SU-DHL-6 (cell line): ENCODE results near the gene EHD4.

Experiments used
- EZH2phosphoT487 ChIP-seq: fragments of 200-600 bp; sonication (generic), shearing (Covaris generic); conservative IDR thresholded peaks from 2 replicates; pipeline ENCODE4 v1.6.1; 2018; ENCODE audit warnings: mild to moderate bottlenecking, antibody characterized with exemption, low read length, moderate library complexity, mixed read lengths
- TF ChIP-seq, protein P1 (sequence below): fragments of 200-600 bp; sonication (generic); IDR thresholded peaks from one replicate; pipeline ENCODE4 v1.5.1; 2017; ENCODE audit warnings: antibody characterized with exemption, mild to moderate bottlenecking, low read length, moderate library complexity; ENCODE audit not compliant: insufficient read depth, poor library complexity, severe bottlenecking

DNA sequence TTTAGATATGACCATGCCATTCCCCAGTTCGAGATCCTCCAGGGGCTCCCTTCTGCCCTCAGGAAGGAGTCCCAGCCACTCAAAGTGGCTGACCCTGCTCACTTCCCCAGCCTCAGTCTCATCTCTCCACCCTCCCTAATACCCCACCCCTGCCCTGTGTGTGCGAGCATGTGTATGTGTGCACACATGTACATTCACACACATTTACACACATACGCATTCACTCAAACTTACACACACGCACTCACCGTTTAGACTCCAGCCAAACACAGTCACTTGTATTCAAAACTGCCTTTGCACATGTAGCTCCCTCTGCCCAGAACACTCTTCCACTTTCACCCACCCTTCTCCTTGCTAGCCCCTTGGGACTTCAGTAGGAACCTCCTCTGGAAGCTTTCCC, 37.1 kb upstream of the EHD4 start:
- TF ChIP-seq EZH2phosphoT487 = no peak
- TF ChIP-seq, protein P1, sequence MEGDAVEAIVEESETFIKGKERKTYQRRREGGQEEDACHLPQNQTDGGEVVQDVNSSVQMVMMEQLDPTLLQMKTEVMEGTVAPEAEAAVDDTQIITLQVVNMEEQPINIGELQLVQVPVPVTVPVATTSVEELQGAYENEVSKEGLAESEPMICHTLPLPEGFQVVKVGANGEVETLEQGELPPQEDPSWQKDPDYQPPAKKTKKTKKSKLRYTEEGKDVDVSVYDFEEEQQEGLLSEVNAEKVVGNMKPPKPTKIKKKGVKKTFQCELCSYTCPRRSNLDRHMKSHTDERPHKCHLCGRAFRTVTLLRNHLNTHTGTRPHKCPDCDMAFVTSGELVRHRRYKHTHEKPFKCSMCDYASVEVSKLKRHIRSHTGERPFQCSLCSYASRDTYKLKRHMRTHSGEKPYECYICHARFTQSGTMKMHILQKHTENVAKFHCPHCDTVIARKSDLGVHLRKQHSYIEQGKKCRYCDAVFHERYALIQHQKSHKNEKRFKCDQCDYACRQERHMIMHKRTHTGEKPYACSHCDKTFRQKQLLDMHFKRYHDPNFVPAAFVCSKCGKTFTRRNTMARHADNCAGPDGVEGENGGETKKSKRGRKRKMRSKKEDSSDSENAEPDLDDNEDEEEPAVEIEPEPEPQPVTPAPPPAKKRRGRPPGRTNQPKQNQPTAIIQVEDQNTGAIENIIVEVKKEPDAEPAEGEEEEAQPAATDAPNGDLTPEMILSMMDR = no peak
